Upper lobe of left lung (tissue), 6 donors: ENCODE results near the gene NTN1. TPM values are rescaled to one million over a fixed set of nuclear protein-coding genes. Genes with fewer than 3 reads are reported as not detected.

Experiments used
- ATAC-seq, 2 donors: fragments of 200-7000 bp; cut with Tn5 transposase; one replicate each; pipeline ENCODE4 v1.9.1; 2022; ENCODE audit warnings: mild to moderate bottlenecking in 2 of 2, moderate library complexity in 2 of 2; ENCODE audit not compliant: low FRiP score in 2 of 2
- DNase-seq, 2 donors: peaks; one replicate each; pipeline ENCODE4 v3.0.0-alpha.2; 2019 to 2020
- H3K27ac ChIP-seq, 4 donors: fragments of 200-600 bp; sonication (generic); one replicate each; pipeline ENCODE4 v1.5.1; 2016 to 2019
- H3K27me3 ChIP-seq, 4 donors: fragments of 200-600 bp; sonication (generic); one replicate each; pipeline ENCODE4 v1.5.1; 2017 to 2019
- H3K36me3 ChIP-seq, 4 donors: fragments of 200-600 bp; sonication (generic); one replicate each; pipeline ENCODE4 v1.5.1; 2016 to 2019
- H3K4me1 ChIP-seq, 4 donors: fragments of 200-600 bp; sonication (generic); one replicate each; pipeline ENCODE4 v1.5.1; 2018 to 2019
- H3K4me3 ChIP-seq, 4 donors: fragments of 200-600 bp; sonication (generic); one replicate each; pipeline ENCODE4 v1.5.1; 2017 to 2019; ENCODE audit warnings: mild to moderate bottlenecking in 2 of 4, moderate library complexity in 1 of 4
- H3K9me3 ChIP-seq, 4 donors: fragments of 200-600 bp; sonication (generic); one replicate each; pipeline ENCODE4 v1.5.1; 2018 to 2019
- EP300 ChIP-seq, 4 donors: sonication (generic); formaldehyde crosslinking; IDR thresholded peaks; one replicate each; pipeline ENCODE4 v1.5.1; 2017; ENCODE audit warnings: antibody characterized with exemption in 4 of 4, control low read depth in 2 of 4
- POLR2A ChIP-seq, 4 donors: fragments of 450-650 bp; IDR thresholded peaks; one replicate each; pipeline ENCODE4 v1.5.1; 2016 to 2017; ENCODE audit warnings: antibody characterized with exemption in 4 of 4, mild to moderate bottlenecking in 2 of 4
- POLR2AphosphoS5 ChIP-seq, 2 donors: sonication (generic); formaldehyde crosslinking; IDR thresholded peaks; one replicate each; pipeline ENCODE4 v1.5.1; 2017; ENCODE audit warnings: antibody characterized with exemption in 2 of 2
- WGBS, 2 donors: methylation state at CpG; one replicate each; pipeline ENCODE4 v1.1.5; 2017 to 2018; 5-methylcytosine and 5-hydroxymethylcytosine counted together
- total RNA-seq, 6 donors: library from RNA; depleted of rRNA in 4 of 6; stranded (reverse); fragments of >200 nt in 4 of 6; gene quantifications; one replicate each; pipeline versions ENCODE4 v1.1.0 to v1.2.1, GENCODE V29; 2016 to 2021
- TF ChIP-seq, protein P1 (sequence below), 6 experiments: fragments of 450-650 bp in 4 of 6; fragments of 200-600 bp in 2 of 6; sonication (generic) in 2 of 6; IDR thresholded peaks; one replicate each; pipeline ENCODE4 v1.5.1; 2016 to 2019; ENCODE audit warnings: antibody characterized with exemption in 6 of 6
- donor health status: DM: no; HTN: no; CAD: no; lungs with moderate emphysema.
- donor health status: DM: no; HTN: yes; CAD: no; lungs with severe emphysema.

The NTN1 gene
- total RNA-seq, 6 donors from 2014 or later: 2.6 to 9.1 (median 4.1) TPM

DNA sequence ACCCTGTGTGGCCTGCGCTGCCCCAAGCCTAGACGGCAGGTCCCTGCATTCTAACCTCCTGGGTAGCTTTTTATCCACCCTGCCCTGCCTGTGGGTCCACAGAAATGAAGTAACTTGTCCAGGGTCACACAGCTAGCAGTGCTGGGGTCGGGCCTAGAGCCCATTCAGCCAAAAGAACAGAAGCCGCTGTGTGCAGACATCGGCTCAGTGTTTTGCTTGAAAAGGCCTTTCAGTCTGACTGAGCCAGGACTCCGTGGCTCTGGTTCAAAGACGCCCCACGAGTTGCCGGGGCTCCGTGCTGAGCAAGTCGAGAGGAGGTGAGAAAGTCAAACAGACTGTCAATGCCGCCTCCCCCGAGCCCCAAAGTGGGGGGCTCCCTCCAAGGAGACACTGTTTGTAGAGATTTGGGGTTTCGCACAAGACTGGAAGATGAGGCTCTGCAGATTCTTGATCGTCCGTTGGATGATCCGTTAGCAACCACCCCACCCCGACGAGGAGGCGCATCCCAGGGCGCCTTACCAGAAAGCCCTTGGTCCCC, 226.2 kb downstream of the NTN1 start:
- peaks cover 0 to 19% (median 5%) of the 10 kb centered on the region in 4 donors for H3K36me3 ChIP-seq
- DNase-seq (no peak), ATAC-seq (no peak)
- H3K4me1 ChIP-seq: peaks cover 0 to 13% (median 9%) of the 10 kb centered on the region in 4 donors
- H3K9me3 ChIP-seq: no peaks in the 10 kb centered on the region
- WGBS, 2 donors: 96 to 97% methylated on average over 11 to 21 of the region's 21 CpGs
- TF ChIP-seq EP300 (IDR thresholded peaks at IDR 0.05) (no peak), POLR2AphosphoS5 (IDR thresholded peaks at IDR 0.05) (no peak), POLR2A (IDR thresholded peaks at IDR 0.05) (no peak)
- TF ChIP-seq, protein P1, sequence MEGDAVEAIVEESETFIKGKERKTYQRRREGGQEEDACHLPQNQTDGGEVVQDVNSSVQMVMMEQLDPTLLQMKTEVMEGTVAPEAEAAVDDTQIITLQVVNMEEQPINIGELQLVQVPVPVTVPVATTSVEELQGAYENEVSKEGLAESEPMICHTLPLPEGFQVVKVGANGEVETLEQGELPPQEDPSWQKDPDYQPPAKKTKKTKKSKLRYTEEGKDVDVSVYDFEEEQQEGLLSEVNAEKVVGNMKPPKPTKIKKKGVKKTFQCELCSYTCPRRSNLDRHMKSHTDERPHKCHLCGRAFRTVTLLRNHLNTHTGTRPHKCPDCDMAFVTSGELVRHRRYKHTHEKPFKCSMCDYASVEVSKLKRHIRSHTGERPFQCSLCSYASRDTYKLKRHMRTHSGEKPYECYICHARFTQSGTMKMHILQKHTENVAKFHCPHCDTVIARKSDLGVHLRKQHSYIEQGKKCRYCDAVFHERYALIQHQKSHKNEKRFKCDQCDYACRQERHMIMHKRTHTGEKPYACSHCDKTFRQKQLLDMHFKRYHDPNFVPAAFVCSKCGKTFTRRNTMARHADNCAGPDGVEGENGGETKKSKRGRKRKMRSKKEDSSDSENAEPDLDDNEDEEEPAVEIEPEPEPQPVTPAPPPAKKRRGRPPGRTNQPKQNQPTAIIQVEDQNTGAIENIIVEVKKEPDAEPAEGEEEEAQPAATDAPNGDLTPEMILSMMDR (IDR thresholded peaks at IDR 0.05): no peak
- no peak overlapping the region for H3K4me3 ChIP-seq
- H3K27ac ChIP-seq: no peak overlapping the region
- H3K27me3 ChIP-seq: no peaks in the 10 kb centered on the region

DNA sequence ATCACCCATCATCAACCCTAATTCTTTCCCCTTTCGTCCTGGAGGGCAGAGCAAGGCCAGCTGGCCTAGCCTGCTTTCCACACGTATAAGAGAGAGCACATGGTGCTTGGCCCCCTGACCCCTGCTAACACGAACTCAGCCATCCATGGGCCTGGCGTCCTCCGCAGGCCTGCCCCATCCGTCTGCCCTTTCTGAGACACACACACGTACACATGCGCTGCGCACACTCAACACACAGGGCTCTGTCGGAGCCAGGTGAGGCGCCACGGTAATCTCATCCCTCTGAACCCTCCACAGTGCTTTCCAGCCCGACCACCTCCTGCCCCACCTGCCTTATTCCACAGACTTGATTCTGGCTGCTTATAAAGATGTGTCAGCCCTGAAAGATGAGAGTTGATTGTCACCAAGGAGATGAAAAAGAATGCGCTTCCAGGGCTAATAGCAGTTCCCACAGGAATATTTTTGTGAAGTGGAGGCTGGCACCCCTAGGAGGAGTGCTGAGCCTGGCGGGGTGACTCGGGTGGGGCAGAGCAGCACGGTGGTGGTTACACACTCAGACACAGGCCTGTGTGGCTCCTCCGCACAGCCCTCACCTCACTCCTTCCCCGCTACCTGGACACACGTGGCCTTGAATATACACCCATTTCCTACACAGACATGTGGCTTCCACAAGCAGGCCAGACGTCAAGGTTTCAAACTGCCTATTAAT, 228.1 kb downstream of the NTN1 start:
- peaks cover 0 to 19% (median 5%) of the 10 kb centered on the region in 4 donors for H3K36me3 ChIP-seq
- ATAC-seq: no peak
- peak in 1 of 2 donors; percentile 47 for DNase-seq
- WGBS, 2 donors: 86 to 93% methylated on average over 16 to 21 of the region's 21 CpGs
- H3K27me3 ChIP-seq: no peaks in the 10 kb centered on the region
- no peak overlapping the region for H3K4me3 ChIP-seq
- H3K4me1 ChIP-seq: peaks cover 0 to 8% (median 4%) of the 10 kb centered on the region in 4 donors
- H3K27ac ChIP-seq: no peak overlapping the region
- H3K9me3 ChIP-seq: no peaks in the 10 kb centered on the region
- no peak for TF ChIP-seq POLR2A (IDR thresholded peaks at IDR 0.05)
- TF ChIP-seq, protein P1 (IDR thresholded peaks at IDR 0.05): no peak
- TF ChIP-seq POLR2AphosphoS5 (IDR thresholded peaks at IDR 0.05): no peak
- no peak for TF ChIP-seq EP300 (IDR thresholded peaks at IDR 0.05)

DNA sequence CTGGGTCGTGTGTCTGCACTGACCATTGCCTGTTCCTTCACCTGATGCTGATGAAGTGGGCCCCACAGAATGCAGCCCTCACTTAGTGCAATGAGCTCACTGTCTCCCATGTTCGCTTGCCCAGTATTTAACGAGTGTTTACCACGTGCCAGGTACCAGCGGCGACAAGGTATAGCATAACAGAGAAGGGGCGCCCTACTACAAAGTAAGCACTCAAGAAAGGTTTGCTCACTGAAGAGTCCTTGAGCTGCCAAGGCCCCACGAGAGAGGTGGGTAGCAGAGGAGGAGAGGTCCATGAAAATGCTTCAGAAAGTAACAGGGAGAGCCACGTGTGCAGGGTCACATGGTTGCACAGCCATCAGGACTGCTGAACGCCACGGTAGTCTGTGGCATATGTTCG, 230.0 kb downstream of the NTN1 start:
- no peaks in the 10 kb centered on the region for H3K9me3 ChIP-seq
- H3K4me1 ChIP-seq: peaks cover 0 to 7% (median 3%) of the 10 kb centered on the region in 4 donors
- H3K4me3 ChIP-seq: no peak overlapping the region
- no peaks in the 10 kb centered on the region for H3K27me3 ChIP-seq
- peak in 1 of 2 donors; percentile 28 for DNase-seq
- H3K27ac ChIP-seq: no peak overlapping the region
- 67 to 68% methylated on average over 12 of the region's 12 CpGs for WGBS, 2 donors
- peak in 1 of 2 donors; percentile 49 for ATAC-seq
- TF ChIP-seq POLR2A (IDR thresholded peaks at IDR 0.05) (no peak), EP300 (IDR thresholded peaks at IDR 0.05) (no peak), POLR2AphosphoS5 (IDR thresholded peaks at IDR 0.05) (no peak)
- TF ChIP-seq, protein P1 (IDR thresholded peaks at IDR 0.05): no peak
- peaks cover 0 to 19% (median 5%) of the 10 kb centered on the region in 4 donors for H3K36me3 ChIP-seq

DNA sequence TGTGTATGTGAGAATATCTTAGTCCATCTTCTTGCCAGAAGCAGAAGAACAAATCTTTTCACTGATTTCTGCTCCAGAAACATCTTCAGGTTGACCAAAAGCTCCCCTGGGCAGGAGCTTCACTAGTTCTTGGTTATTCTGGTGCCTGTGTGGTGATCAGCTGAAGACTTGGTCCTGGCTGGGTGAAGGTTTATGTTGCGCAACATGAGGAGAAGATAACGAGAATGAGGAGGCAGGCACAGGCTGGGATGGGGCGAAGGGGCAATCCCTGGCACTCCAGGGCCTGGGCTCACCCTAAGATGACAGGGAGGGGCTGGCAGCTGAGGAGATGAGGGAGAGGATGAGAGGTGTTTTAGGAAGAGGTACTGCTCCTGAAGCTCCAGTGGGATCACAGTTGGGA, 232.0 kb downstream of the NTN1 start:
- ATAC-seq (no peak), DNase-seq (no peak)
- 75 to 84% methylated on average over 3 of the region's 3 CpGs for WGBS, 2 donors
- TF ChIP-seq EP300 (IDR thresholded peaks at IDR 0.05) (no peak), POLR2A (IDR thresholded peaks at IDR 0.05) (no peak), POLR2AphosphoS5 (IDR thresholded peaks at IDR 0.05) (no peak)
- TF ChIP-seq, protein P1 (IDR thresholded peaks at IDR 0.05): no peak
- Histone ChIP-seq H3K9me3 (no peaks in the 10 kb centered on the region), H3K4me3 (no peak overlapping the region), H3K4me1 (peaks cover 9 to 22% (median 14%) of the 10 kb centered on the region in 4 donors), H3K36me3 (peaks cover 0 to 16% (median 4%) of the 10 kb centered on the region in 4 donors), H3K27ac (no peak overlapping the region), H3K27me3 (no peaks in the 10 kb centered on the region)
